Upper lobe of right lung (tissue), 1 donor: Measurements from ENCODE around the gene COPZ2. TPM values are rescaled to one million over a fixed set of nuclear protein-coding genes. Genes with fewer than 3 reads are reported as not detected.

ENCODE experiments used
- ATAC-seq: fragments of 200-7000 bp; cut with Tn5 transposase; one replicate; pipeline ENCODE4 v1.9.1; 2020; ENCODE audit warnings: mild to moderate bottlenecking, moderate library complexity
- DNase-seq: peaks from one replicate; pipeline ENCODE4 v3.0.0-alpha.2; 2020
- H3K27ac ChIP-seq: fragments of 200-600 bp; one replicate; pipeline ENCODE4 v1.8.0; 2022
- H3K27me3 ChIP-seq: fragments of 200-600 bp; one replicate; pipeline ENCODE4 v1.8.0; 2022; ENCODE audit warnings: mild to moderate bottlenecking
- H3K36me3 ChIP-seq: fragments of 200-600 bp; one replicate; pipeline ENCODE4 v1.8.0; 2022
- H3K4me1 ChIP-seq: fragments of 200-600 bp; one replicate; pipeline ENCODE4 v1.8.0; 2022
- H3K4me3 ChIP-seq: fragments of 200-600 bp; one replicate; pipeline ENCODE4 v1.8.0; 2022; ENCODE audit warnings: mild to moderate bottlenecking
- H3K9me3 ChIP-seq: fragments of 200-600 bp; one replicate; pipeline ENCODE4 v1.8.0; 2022
- CTCF ChIP-seq: fragments of 200-600 bp; IDR thresholded peaks from one replicate; pipeline ENCODE4 v1.8.0; 2022; ENCODE audit warnings: antibody characterized with exemption
- intact Hi-C: fragments of 100-400 bp; cut with DNase I; formaldehyde crosslinking; loops from one replicate; pipeline ENCODE4 v1.11.0; 2022
- total RNA-seq: library from RNA; stranded (reverse); fragmentation: NEBNext Ultra II Directional; extraction: Animal tissue kit (Norgen Biotek cat#: 25700); gene quantifications from one replicate; pipeline ENCODE4 v1.2.1, GENCODE V29; 2021
- donor health status: DM: no; HTN: yes; CAD: no; lungs with severe emphysema.

Gene COPZ2
- total RNA-seq, 1 donor from 2014 or later, result 24.5 TPM

DNA sequence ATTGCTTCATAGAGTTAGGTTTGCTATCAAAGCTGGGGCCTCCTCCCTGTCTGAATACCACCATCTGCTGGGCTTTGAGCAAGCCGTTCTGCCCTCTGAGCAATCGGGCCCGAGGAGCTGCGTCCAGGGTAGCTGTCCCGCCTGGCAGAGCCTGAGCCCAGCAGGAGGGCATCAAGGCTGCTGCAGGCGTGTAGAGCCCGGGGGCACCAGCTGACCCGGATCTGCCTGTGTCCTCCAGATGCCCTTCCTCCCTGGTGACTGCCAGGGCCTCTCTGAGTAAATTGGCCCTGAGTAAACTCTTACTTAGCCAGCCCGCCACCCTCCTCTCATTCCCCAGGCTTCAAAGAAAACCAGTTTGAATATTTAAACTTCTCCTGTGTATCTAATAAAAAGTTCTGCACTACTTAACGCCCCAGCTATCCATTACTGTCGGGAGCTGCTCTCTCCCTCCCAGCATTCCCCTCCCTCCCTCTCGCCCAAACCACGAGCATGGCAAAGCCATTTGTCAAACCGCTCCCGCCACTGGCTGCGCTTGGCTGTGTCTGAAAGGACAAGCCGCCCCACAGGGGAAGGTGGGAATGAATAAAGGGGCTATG, 50.3 kb downstream of the COPZ2 start:
- H3K27ac ChIP-seq, result no peak overlapping the region
- TF ChIP-seq CTCF, result no peak
- peaks cover 4% of the 10 kb centered on the region for H3K27me3 ChIP-seq
- peaks cover 21% of the 10 kb centered on the region for H3K4me1 ChIP-seq
- H3K9me3 ChIP-seq, result no peaks in the 10 kb centered on the region
- intact Hi-C loops, result no loop called here
- no peak for DNase-seq
- peak; percentile 49 for ATAC-seq
- no peak overlapping the region for H3K4me3 ChIP-seq
- peaks cover 5% of the 10 kb centered on the region for H3K36me3 ChIP-seq

DNA sequence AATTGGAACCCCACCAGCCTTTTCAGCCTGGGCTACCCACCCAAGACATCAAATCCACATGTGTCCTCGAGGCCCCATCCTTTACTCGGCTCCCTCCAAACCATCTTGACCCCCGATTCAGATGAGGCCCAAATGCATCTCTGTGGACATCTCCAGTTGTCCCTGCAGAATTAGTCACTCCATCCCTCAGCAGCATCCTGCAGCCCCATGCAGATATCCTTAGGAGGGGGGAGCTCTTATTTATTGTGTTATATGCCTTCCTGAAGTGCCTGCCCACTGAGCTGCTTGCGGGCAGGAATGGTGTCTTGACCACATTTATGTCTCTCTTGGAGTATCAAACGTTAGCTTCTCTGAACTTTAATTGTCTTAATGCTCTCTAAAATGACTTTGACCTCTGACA, 51.1 kb downstream of the COPZ2 start:
- Histone ChIP-seq H3K36me3 (peaks cover 10% of the 10 kb centered on the region), H3K9me3 (no peaks in the 10 kb centered on the region), H3K27me3 (no peaks in the 10 kb centered on the region), H3K4me3 (no peak overlapping the region), H3K4me1 (peaks cover 21% of the 10 kb centered on the region), H3K27ac (no peak overlapping the region)
- no peak for DNase-seq
- TF ChIP-seq CTCF, result no peak
- no peak for ATAC-seq
- intact Hi-C loops, result no loop called here

DNA sequence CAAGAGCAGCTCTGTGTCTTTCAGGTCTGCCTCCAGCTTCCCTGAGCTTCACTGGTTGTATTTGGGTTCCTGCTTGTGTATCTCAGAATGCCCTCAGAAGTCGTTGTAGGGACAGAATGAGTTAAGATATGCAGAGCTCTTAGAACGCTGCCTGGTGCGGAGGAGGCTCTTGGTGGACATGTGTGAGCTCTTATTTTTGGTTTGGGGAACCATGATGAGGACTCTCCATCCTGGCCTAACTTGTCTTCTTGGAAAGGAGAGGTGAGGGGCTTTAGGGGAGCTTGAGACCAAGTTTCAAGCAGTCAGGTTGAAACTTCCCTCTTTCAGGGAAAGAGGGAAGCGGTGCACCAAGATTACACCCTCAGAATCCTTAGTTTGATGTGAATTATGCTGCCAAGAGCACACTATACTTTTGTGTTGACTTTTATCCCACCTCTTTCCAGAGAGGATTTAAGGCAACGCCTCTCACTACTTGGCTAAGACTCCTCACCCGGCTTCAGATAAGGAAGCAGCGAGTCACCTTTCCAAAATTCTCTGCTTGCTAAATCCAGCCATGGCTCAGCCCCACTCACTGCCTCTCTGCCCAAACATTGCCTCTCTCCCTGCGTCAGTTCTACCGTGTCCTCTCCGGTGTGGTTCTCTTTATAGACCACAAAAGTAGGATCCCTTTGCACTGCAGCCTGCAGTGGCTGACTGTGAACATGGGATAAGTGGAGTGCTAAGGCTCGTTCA, 53.9 kb downstream of the COPZ2 start:
- no peak for TF ChIP-seq CTCF
- Histone ChIP-seq H3K9me3 (no peaks in the 10 kb centered on the region), H3K27ac (no peak overlapping the region), H3K27me3 (no peaks in the 10 kb centered on the region), H3K4me1 (peaks cover 21% of the 10 kb centered on the region), H3K4me3 (no peak overlapping the region), H3K36me3 (peaks cover 39% of the 10 kb centered on the region)
- intact Hi-C loops, result no loop called here
- no peak for ATAC-seq
- no peak for DNase-seq

- TF ChIP-seq CTCF, result no peak
- Histone ChIP-seq H3K4me3 (no peak overlapping the region), H3K9me3 (no peaks in the 10 kb centered on the region), H3K4me1 (peaks cover 21% of the 10 kb centered on the region), H3K36me3 (peaks cover 47% of the 10 kb centered on the region), H3K27me3 (no peaks in the 10 kb centered on the region), H3K27ac (no peak overlapping the region)
- DNase-seq (no peak), ATAC-seq (no peak)
- intact Hi-C loops, result no loop called here
Observed at GRCh38 chr17:47982645-47983390, 54.8 kb downstream of the COPZ2 start.

DNA sequence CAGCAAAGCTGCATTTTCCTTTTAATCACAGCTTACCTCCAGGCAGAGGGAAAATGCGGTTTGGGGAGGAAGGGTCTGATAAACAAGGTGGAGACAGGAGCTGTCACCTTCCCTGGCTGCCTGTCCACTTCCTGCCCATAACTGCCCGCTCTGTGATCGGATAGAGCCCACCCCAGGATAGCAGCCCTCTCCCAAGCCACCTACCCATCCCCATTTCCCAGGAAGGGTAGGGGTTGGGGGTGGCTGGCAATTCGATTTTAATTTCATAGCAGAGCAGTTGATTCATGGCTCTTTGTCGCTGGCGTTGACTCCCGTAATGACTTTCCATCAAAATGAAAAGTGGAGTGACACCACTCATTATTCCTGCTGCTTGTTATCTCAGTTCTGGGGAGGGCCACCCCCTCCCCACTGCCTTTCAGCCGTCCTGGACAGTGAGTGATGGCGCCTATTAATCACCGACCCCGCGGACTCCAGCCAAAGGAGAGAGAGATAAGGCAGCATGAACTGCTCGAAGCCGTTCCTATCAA, 55.4 kb downstream of the COPZ2 start:
- H3K27ac ChIP-seq, result no peak overlapping the region
- intact Hi-C loops, result no loop called here
- H3K9me3 ChIP-seq, result no peaks in the 10 kb centered on the region
- TF ChIP-seq CTCF, result no peak
- ATAC-seq (no peak), DNase-seq (no peak)
- no peak overlapping the region for H3K4me3 ChIP-seq
- H3K36me3 ChIP-seq, result peaks cover 54% of the 10 kb centered on the region
- no peaks in the 10 kb centered on the region for H3K27me3 ChIP-seq
- peaks cover 18% of the 10 kb centered on the region for H3K4me1 ChIP-seq
